ENCODE measurements around the gene CPA2. TPM values are rescaled to one million over a fixed set of nuclear protein-coding genes. Genes with fewer than 3 reads are reported as not detected.

CPA2 gene
- total RNA-seq, 1 donor from 2014 or later, result 0.82 TPM

- Histone ChIP-seq H3K4me2 (no peak overlapping the region), H3K36me3 (no peaks in the 10 kb centered on the region), H2AFZ (replicated peaks) (no peak overlapping the region), H3K9me3 (ENCODE audit: low read depth) (no peaks in the 10 kb centered on the region), H3K27ac (no peak overlapping the region), H3K4me1 (no peaks in the 10 kb centered on the region), H3K4me3 (no peak overlapping the region), H4K20me1 (ENCODE audit: low read depth) (no peaks in the 10 kb centered on the region), H3F3A (ENCODE audit: low read depth) (no peaks in the 10 kb centered on the region), H3K27me3 (no peaks in the 10 kb centered on the region), H3K79me2 (ENCODE audit: low read depth) (no peaks in the 10 kb centered on the region), H3K9ac (no peak overlapping the region)
- H3K27me3 Mint-ChIP-seq (ENCODE audit: insufficient read depth, low read depth), result peaks cover 7% of the 10 kb centered on the region
- no peak for DNase-seq (ENCODE audit: low spot score)
- H3K9me3 Mint-ChIP-seq, result peaks cover 8% of the 10 kb centered on the region
- TF ChIP-seq EZH2 (IDR thresholded peaks at IDR 0.05) (no peak), EZH2phosphoT487 (IDR thresholded peaks at IDR 0.05) (no peak), CTCF (IDR thresholded peaks at IDR 0.05) (no peak)
- no peaks in the 10 kb centered on the region for H3K36me3 Mint-ChIP-seq
- no peak overlapping the region for H3K4me3 Mint-ChIP-seq
- peaks cover 8% of the 10 kb centered on the region for H3K4me1 Mint-ChIP-seq
- H3K27ac Mint-ChIP-seq, result no peak overlapping the region
Measured at GRCh38 chr7:130303551-130303950, 36.9 kb downstream of the CPA2 start.

- Histone ChIP-seq H3K4me3 (no peak overlapping the region), H3K36me3 (no peaks in the 10 kb centered on the region), H3K9me3 (ENCODE audit: low read depth) (no peaks in the 10 kb centered on the region), H3K4me2 (no peak overlapping the region), H4K20me1 (ENCODE audit: low read depth) (no peaks in the 10 kb centered on the region), H3K79me2 (ENCODE audit: low read depth) (no peaks in the 10 kb centered on the region), H3K27me3 (no peaks in the 10 kb centered on the region), H3K9ac (no peak overlapping the region), H3K4me1 (no peaks in the 10 kb centered on the region), H3F3A (ENCODE audit: low read depth) (no peaks in the 10 kb centered on the region), H3K27ac (no peak overlapping the region), H2AFZ (replicated peaks) (no peak overlapping the region)
- DNase-seq (ENCODE audit: low spot score), result no peak
- peaks cover 8% of the 10 kb centered on the region for H3K9me3 Mint-ChIP-seq
- H3K27ac Mint-ChIP-seq, result no peak overlapping the region
- peaks cover 5% of the 10 kb centered on the region for H3K4me1 Mint-ChIP-seq
- no peaks in the 10 kb centered on the region for H3K36me3 Mint-ChIP-seq
- H3K4me3 Mint-ChIP-seq, result no peak overlapping the region
- TF ChIP-seq EZH2 (IDR thresholded peaks at IDR 0.05), result no peak
- TF ChIP-seq CTCF (IDR thresholded peaks at IDR 0.05), result no peak
- TF ChIP-seq EZH2phosphoT487 (IDR thresholded peaks at IDR 0.05), result no peak
- H3K27me3 Mint-ChIP-seq (ENCODE audit: insufficient read depth, low read depth), result peaks cover 8% of the 10 kb centered on the region
Measured at GRCh38 chr7:130303982-130304381, 37.3 kb downstream of the CPA2 start.

GRCh38 chr7:130304878-130305277, 38.2 kb downstream of the CPA2 start:
- Histone ChIP-seq H3K27ac (no peak overlapping the region), H4K20me1 (ENCODE audit: low read depth) (no peaks in the 10 kb centered on the region), H3K36me3 (no peaks in the 10 kb centered on the region), H3K79me2 (ENCODE audit: low read depth) (no peaks in the 10 kb centered on the region), H3K9ac (no peak overlapping the region), H3K27me3 (no peaks in the 10 kb centered on the region), H3K4me1 (no peaks in the 10 kb centered on the region), H3K9me3 (ENCODE audit: low read depth) (no peaks in the 10 kb centered on the region), H3K4me2 (no peak overlapping the region), H2AFZ (replicated peaks) (no peak overlapping the region), H3K4me3 (no peak overlapping the region), H3F3A (ENCODE audit: low read depth) (no peaks in the 10 kb centered on the region)
- DNase-seq (ENCODE audit: low spot score), result no peak
- TF ChIP-seq EZH2 (IDR thresholded peaks at IDR 0.05), result no peak
- TF ChIP-seq EZH2phosphoT487 (IDR thresholded peaks at IDR 0.05), result no peak
- no peak for TF ChIP-seq CTCF (IDR thresholded peaks at IDR 0.05)
- Mint-ChIP-seq H3K9me3 (peaks cover 8% of the 10 kb centered on the region), H3K36me3 (no peaks in the 10 kb centered on the region), H3K27ac (no peak overlapping the region), H3K4me3 (no peak overlapping the region), H3K4me1 (peaks cover 3% of the 10 kb centered on the region), H3K27me3 (ENCODE audit: insufficient read depth, low read depth) (peaks cover 7% of the 10 kb centered on the region)
